IMR-90 (cell line): ENCODE measurements around the gene VTN. TPM values are rescaled to one million over a fixed set of nuclear protein-coding genes. Genes with fewer than 3 reads are reported as not detected.

Experiments used
- ATAC-seq: fragments of 200-7000 bp; cut with Tn5 transposase; 2 replicates; pipeline ENCODE4 v1.9.1; 2020; ENCODE audit warnings: low read depth, mild to moderate bottlenecking, moderate library complexity
- BruUV-seq: library from RNA; stranded (reverse); fragments of 400-500 nt; replicated peaks from 2 replicates; lab custom pipeline; 2021; lab: Mats Ljungman, UMichigan
- CTCF ChIA-PET: fragments of 300-600 bp; formaldehyde crosslinking; extraction: SDS; loops from one replicate; lab custom pipeline; 2021; ENCODE audit warnings: antibody characterized with exemption; lab: Yijun Ruan, JAX
- POLR2A ChIA-PET: fragments of 300-600 bp; sonication (Branson Sonifier 250); formaldehyde crosslinking; loops from one replicate; lab custom pipeline; 2022; ENCODE audit warnings: antibody characterized with exemption; ENCODE audit not compliant: unreplicated experiment; lab: Charles Lee
- DNase-seq: peaks from one replicate; pipeline ENCODE4 v3.0.0; 2013
- H2AFZ ChIP-seq: replicated peaks from 2 replicates; pipeline ENCODE3; 2013; ENCODE audit warnings: low read length, mild to moderate bottlenecking; ENCODE audit not compliant: poor library complexity
- H2AK5ac ChIP-seq: 2 replicates; pipeline ENCODE4 v1.6.1; 2013; ENCODE audit warnings: low read depth, low read length, inconsistent platforms
- H2AK9ac ChIP-seq: replicated peaks from 2 replicates; pipeline ENCODE3; 2013; ENCODE audit warnings: mild to moderate bottlenecking, low read depth, low read length, moderate library complexity; ENCODE audit not compliant: poor library complexity
- H2BK120ac ChIP-seq: 2 replicates; pipeline ENCODE4 v1.6.1; 2013; ENCODE audit warnings: low read depth, low read length, inconsistent platforms
- H2BK15ac ChIP-seq: 3 replicates; pipeline ENCODE4 v1.6.1; 2013; ENCODE audit warnings: low read depth, low read length, inconsistent platforms
- H2BK20ac ChIP-seq: 2 replicates; pipeline ENCODE4 v1.6.1; 2013; ENCODE audit warnings: low read depth, mild to moderate bottlenecking, inconsistent platforms, low read length, moderate library complexity
- H2BK5ac ChIP-seq: 2 replicates; pipeline ENCODE4 v1.6.1; 2013; ENCODE audit warnings: mild to moderate bottlenecking, low read depth, low read length, inconsistent platforms; ENCODE audit not compliant: poor library complexity, severe bottlenecking
- H3K14ac ChIP-seq: replicated peaks from 2 replicates; pipeline ENCODE4 v1.6.1; 2013; ENCODE audit warnings: low read depth, low read length, inconsistent platforms
- H3K18ac ChIP-seq: 2 replicates; pipeline ENCODE4 v1.6.1; 2013; ENCODE audit warnings: low read depth, low read length, control low read depth
- H3K23ac ChIP-seq: 2 replicates; pipeline ENCODE4 v1.6.1; 2013; ENCODE audit warnings: low read depth, low read length, inconsistent platforms
- H3K27ac ChIP-seq: 2 replicates; pipeline ENCODE4 v1.5.1; 2013; ENCODE audit warnings: mild to moderate bottlenecking, control low read depth, low read length; ENCODE audit not compliant: insufficient read depth
- H3K27me3 ChIP-seq: 2 replicates; pipeline ENCODE4 v1.6.1; 2013; ENCODE audit warnings: low read length; ENCODE audit not compliant: control insufficient read depth, insufficient read depth
- H3K36me3 ChIP-seq: 2 replicates; pipeline ENCODE4 v1.6.1; 2013; ENCODE audit warnings: low read length, mixed read lengths; ENCODE audit not compliant: control insufficient read depth, insufficient read depth
- H3K4ac ChIP-seq: 2 replicates; pipeline ENCODE4 v1.6.1; 2013; ENCODE audit warnings: low read depth, low read length, inconsistent platforms
- H3K4me1 ChIP-seq: 2 replicates; pipeline ENCODE4 v1.6.1; 2013; ENCODE audit warnings: low read length, mixed read lengths; ENCODE audit not compliant: control insufficient read depth, insufficient read depth
- H3K4me2 ChIP-seq: 2 replicates; pipeline ENCODE4 v1.6.1; 2013; ENCODE audit warnings: low read depth, mild to moderate bottlenecking, control low read depth, low read length, moderate library complexity
- H3K4me3 ChIP-seq: 2 replicates; pipeline ENCODE4 v1.5.1; 2013; ENCODE audit warnings: low read depth, mild to moderate bottlenecking, control low read depth, low read length, moderate library complexity; ENCODE audit not compliant: insufficient read depth
- H3K56ac ChIP-seq: 2 replicates; pipeline ENCODE4 v1.6.1; 2013; ENCODE audit warnings: low read length, inconsistent platforms; ENCODE audit not compliant: insufficient read depth; ENCODE audit errors: extremely low read depth
- H3K79me1 ChIP-seq, 2 experiments: 2 replicates each; pipeline ENCODE4 v1.6.1; 2013; ENCODE audit warnings: low read length in 2 of 2, inconsistent platforms in 1 of 2, low read depth in 1 of 2
- H3K9ac ChIP-seq: 2 replicates; pipeline ENCODE4 v1.6.1; 2013; ENCODE audit warnings: low read depth, low read length, control low read depth
- H3K9me1 ChIP-seq: 2 replicates; pipeline ENCODE4 v1.6.1; 2013; ENCODE audit warnings: low read length, inconsistent platforms; ENCODE audit not compliant: insufficient read depth
- H3K9me3 ChIP-seq: 2 replicates; pipeline ENCODE4 v1.6.1; 2013; ENCODE audit warnings: low read length; ENCODE audit not compliant: control insufficient read depth, insufficient read depth
- H4K20me1 ChIP-seq: 2 replicates; pipeline ENCODE4 v1.6.1; 2013; ENCODE audit warnings: low read length, inconsistent platforms; ENCODE audit not compliant: insufficient read depth
- H4K5ac ChIP-seq: 2 replicates; pipeline ENCODE4 v1.6.1; 2013; ENCODE audit warnings: mild to moderate bottlenecking, low read depth, low read length, control low read depth
- H4K8ac ChIP-seq, 2 experiments: 2 replicates each; pipeline ENCODE4 v1.6.1; 2013; ENCODE audit warnings: low read depth in 2 of 2, low read length in 2 of 2, control low read depth in 1 of 2, inconsistent platforms in 1 of 2
- H4K91ac ChIP-seq: 2 replicates; pipeline ENCODE4 v1.6.1; 2013; ENCODE audit warnings: low read depth, low read length, inconsistent platforms; ENCODE audit not compliant: insufficient read depth
- BHLHE40 ChIP-seq: fragments of 150-350 bp; IDR thresholded peaks from 2 replicates; pipeline ENCODE4 v1.6.1; 2016; ENCODE audit warnings: mild to moderate bottlenecking, low read depth, low read length
- CEBPB ChIP-seq: IDR thresholded peaks from 2 replicates; pipeline ENCODE4 v1.6.1; 2012; ENCODE audit warnings: low read depth, low read length, improper control_type of control experiment
- CTCF ChIP-seq: conservative IDR thresholded peaks from 2 replicates; pipeline ENCODE4 v1.5.1; 2012; ENCODE audit warnings: mild to moderate bottlenecking, low read depth, low read length, improper control_type of control experiment
- ELK1 ChIP-seq: fragments of 150-350 bp; IDR thresholded peaks from 2 replicates; pipeline ENCODE4 v1.6.1; 2016; ENCODE audit warnings: low read depth, mild to moderate bottlenecking, low read length, moderate library complexity, borderline replicate concordance
- FOS ChIP-seq: fragments of 150-350 bp; IDR thresholded peaks from 2 replicates; pipeline ENCODE4 v1.6.1; 2016; ENCODE audit warnings: low read depth, low read length
- MAFK ChIP-seq: IDR thresholded peaks from 2 replicates; pipeline ENCODE4 v1.6.1; 2012; ENCODE audit warnings: low read depth, low read length, improper control_type of control experiment
- MAZ ChIP-seq: IDR thresholded peaks from 2 replicates; pipeline ENCODE4 v1.6.1; 2012; ENCODE audit warnings: low read depth, mild to moderate bottlenecking, low read length, improper control_type of control experiment, moderate library complexity, borderline replicate concordance
- MXI1 ChIP-seq: IDR thresholded peaks from 2 replicates; pipeline ENCODE4 v1.6.1; 2012; ENCODE audit warnings: low read depth, mild to moderate bottlenecking, low read length, moderate library complexity, borderline replicate concordance
- NFE2L2 ChIP-seq: fragments of 150-350 bp; IDR thresholded peaks from 2 replicates; pipeline ENCODE4 v1.6.1; 2016; ENCODE audit warnings: low read depth, mild to moderate bottlenecking, low read length
- POLR2A ChIP-seq: IDR thresholded peaks from 2 replicates; pipeline ENCODE4 v1.6.1; 2012; ENCODE audit warnings: mild to moderate bottlenecking, low read depth, low read length
- RCOR1 ChIP-seq: IDR thresholded peaks from 2 replicates; pipeline ENCODE4 v1.6.1; 2012; ENCODE audit warnings: mild to moderate bottlenecking, low read length, improper control_type of control experiment; ENCODE audit not compliant: insufficient replicate concordance
- SMC3 ChIP-seq: fragments of 150-350 bp; IDR thresholded peaks from 2 replicates; pipeline ENCODE4 v1.6.1; 2016; ENCODE audit warnings: low read depth, mild to moderate bottlenecking, antibody characterized with exemption, low read length, moderate library complexity
- WGBS, 2 experiments: methylation state at CpG; one replicate each; pipeline versions ENCODE4 v1.1.5 to v1.1.7; 2013; ENCODE audit warnings: missing lambda C conversion rate in 2 of 2; ENCODE audit not compliant: insufficient read length in 1 of 2; ENCODE audit errors: extremely low coverage in 2 of 2; 5-methylcytosine and 5-hydroxymethylcytosine counted together
- dilution Hi-C: fragments of 300-500 bp; cut with HindIII; formaldehyde crosslinking; loops from one replicate; pipeline ENCODE4 v1.14.3; 2018; ENCODE audit warnings: low sequenced_read_pairs; ENCODE audit not compliant: unreplicated experiment
- in situ Hi-C: fragments of 300-500 bp; cut with MboI; formaldehyde crosslinking; loops from 3 replicates; pipeline ENCODE4 v1.14.3; 2019; ENCODE audit warnings: low sequenced_read_pairs, inconsistent platforms, mixed read lengths
- intact Hi-C: fragments of 100-400 bp; cut with micrococcal nuclease; formaldehyde crosslinking; loops from 2 replicates; pipeline ENCODE4 v1.10.0; 2022
- polyA plus RNA-seq, 3 experiments: library from polyadenylated mRNA; depleted of rRNA; stranded (reverse); fragments of >200 nt; gene quantifications; 2 replicates each; pipeline ENCODE4 v1.2.3, GENCODE V29; 2012; ENCODE audit warnings: low replicate concordance in 1 of 3
- total RNA-seq: library from RNA; depleted of rRNA; stranded (reverse); fragments of >200 nt; gene quantifications from 2 replicates; pipeline ENCODE4 v1.2.3, GENCODE V29; 2012

VTN gene
- total and polyA plus RNA-seq, 2 of the 4 experiments (the other 2 are of a cell fraction) = 0.18 to 1.0 TPM

DNA sequence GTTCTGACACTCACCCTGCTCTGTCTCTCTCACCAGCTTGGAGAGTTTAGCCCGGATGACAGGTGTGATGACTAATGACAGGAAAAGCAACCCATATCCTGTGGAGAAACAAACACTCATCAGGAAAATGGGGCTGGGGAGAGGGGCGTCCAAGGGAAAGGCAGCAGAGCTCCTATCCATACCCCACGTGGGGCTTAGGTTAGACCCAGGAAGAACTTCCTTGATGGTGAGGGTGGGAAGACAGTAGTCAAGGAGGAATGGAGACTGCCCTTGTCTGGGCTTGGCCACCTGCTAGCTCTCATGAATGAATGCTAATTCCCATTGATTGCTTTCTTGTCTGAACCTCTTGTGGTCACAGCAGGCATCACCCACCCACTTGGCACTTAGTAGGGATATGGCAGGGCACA, 32.1 kb upstream of the VTN start:
- no peak overlapping the region for H3K4me2 ChIP-seq
- H3K4ac ChIP-seq = no peak overlapping the region
- WGBS, 2 experiments = no CpG with 5 or more reads among the region's 3 CpGs
- TF ChIP-seq ELK1 (no peak), NFE2L2 (no peak), MXI1 (no peak), SMC3 (no peak), MAZ (no peak), POLR2A (no peak), CEBPB (no peak), FOS (no peak), RCOR1 (no peak), BHLHE40 (no peak), MAFK (no peak), CTCF (no peak)
- no peak overlapping the region for H3K27ac ChIP-seq
- H2BK15ac ChIP-seq = no peak overlapping the region
- H4K8ac ChIP-seq = no peak overlapping the region
- H4K5ac ChIP-seq = no peak overlapping the region
- H2BK20ac ChIP-seq = no peak overlapping the region
- H4K91ac ChIP-seq = no peak overlapping the region
- H3K56ac ChIP-seq = no peak overlapping the region
- no peak overlapping the region for H2AFZ ChIP-seq
- H3K23ac ChIP-seq = no peak overlapping the region
- no peak overlapping the region for H3K4me3 ChIP-seq
- no peaks in the 10 kb centered on the region for H3K79me1 ChIP-seq
- no peaks in the 10 kb centered on the region for H3K27me3 ChIP-seq
- intact Hi-C loops = loop anchor here (10.0 kb wide), 1 partner anchor 143 kb away; no protein-coding TSS in a partner anchor
- no peak overlapping the region for H2BK5ac ChIP-seq
- no peak overlapping the region for H3K9ac ChIP-seq
- BruUV-seq = no TSS peak
- H2BK120ac ChIP-seq = no peak overlapping the region
- DNase-seq (no peak), ATAC-seq (no peak)
- H2AK9ac ChIP-seq = no peak overlapping the region
- dilution Hi-C loops = no loop called here
- H3K36me3 ChIP-seq = peaks cover 14% of the 10 kb centered on the region
- no peaks in the 10 kb centered on the region for H4K20me1 ChIP-seq
- H3K9me1 ChIP-seq = peaks cover 27% of the 10 kb centered on the region
- no peak overlapping the region for H3K14ac ChIP-seq
- peaks cover 3% of the 10 kb centered on the region for H3K4me1 ChIP-seq
- ChIA-PET CTCF (no interaction called here), POLR2A (no interaction called here)
- no peak overlapping the region for H3K18ac ChIP-seq
- no peak overlapping the region for H2AK5ac ChIP-seq
- H3K9me3 ChIP-seq = no peaks in the 10 kb centered on the region
- in situ Hi-C loops = no loop called here
